ENCODE results near the gene DIS3L2.
"Not testable (repeated sequence)": the region's sequence is repeated elsewhere in the genome, so short reads cannot be mapped to it uniquely, and the experiment has no call there.

Gene DIS3L2

GRCh38 chr2:232332940-232333259, 371.4 kb downstream of the DIS3L2 start:
- no peak for DNase-seq (ENCODE audit: low spot score)
- no peak overlapping the region for H3K4ac ChIP-seq (ENCODE audit: low read length)
- H3K27me3 ChIP-seq (ENCODE audit: control insufficient read depth in 3 of 3, insufficient read depth in 3 of 3, low read depth in 1 of 3, low read length in 3 of 3), result no peaks in the 10 kb centered on the region

GRCh38 chr2:232333361-232334135, 372.0 kb downstream of the DIS3L2 start:
- Histone ChIP-seq H3K4me1 (ENCODE audit: control insufficient read depth in 2 of 2, insufficient read depth in 1 of 2, low read depth in 1 of 2, low read length in 2 of 2) (peaks cover 0 to 8% of the 10 kb centered on the region in 2 donors), H4K91ac (ENCODE audit: low read depth, low read length, poor library complexity) (no peak overlapping the region), H2AFZ (ENCODE audit: low read length) (no peak overlapping the region), H3K9ac (ENCODE audit: low read depth, low read length, poor library complexity) (peak overlapping the region; percentile 70), H2AK5ac (ENCODE audit: low read depth, low read length) (peak overlapping the region; percentile 11), H3K18ac (ENCODE audit: low read length) (peak overlapping the region; percentile 84), H2BK15ac (ENCODE audit: low read length) (peak overlapping the region; percentile 67), H3K9me3 (replicated peaks in 1 of 2; ENCODE audit: control insufficient read depth in 2 of 2, insufficient read depth in 1 of 2, low read depth in 1 of 2, low read length in 2 of 2) (no peaks in the 10 kb centered on the region), H2BK120ac (ENCODE audit: low read depth, low read length) (no peak overlapping the region), H3K79me1 (ENCODE audit: low read depth, low read length) (no peaks in the 10 kb centered on the region), H3K23ac (ENCODE audit: low read depth, low read length, poor library complexity) (no peak overlapping the region), H3K14ac (ENCODE audit: low read length) (peak overlapping the region; percentile 97), H2BK12ac (ENCODE audit: low read length) (no peak overlapping the region), H3K36me3 (replicated peaks in 1 of 2; ENCODE audit: control insufficient read depth in 2 of 2, insufficient read depth in 2 of 2, low read length in 2 of 2) (no peaks in the 10 kb centered on the region), H3K4me2 (ENCODE audit: insufficient read depth, low read length, poor library complexity, severe bottlenecking) (no peak overlapping the region), H2BK5ac (ENCODE audit: low read length) (peak overlapping the region; percentile 48), H3K27ac (replicated peaks; ENCODE audit: low read length) (no peak overlapping the region), H3K4ac (ENCODE audit: low read length) (peak overlapping the region; percentile 53), H4K8ac (ENCODE audit: low read depth, low read length) (peak overlapping the region; percentile 23), H3K4me3 (ENCODE audit: low read length in 2 of 2) (no peak overlapping the region), H3K27me3 (ENCODE audit: control insufficient read depth in 3 of 3, insufficient read depth in 3 of 3, low read depth in 1 of 3, low read length in 3 of 3) (no peaks in the 10 kb centered on the region)
- no CpG with 5 or more reads among the region's 28 CpGs for WGBS, 2 donors (ENCODE audit: extremely low coverage in 2 of 2, insufficient read length in 2 of 2, insufficient replicate concordance in 1 of 2)
- peak; percentile 20 for DNase-seq (ENCODE audit: low spot score)

More at GRCh38 chr2:232332940-232333259, 371.4 kb downstream of the DIS3L2 start:
- H4K91ac ChIP-seq (ENCODE audit: low read depth, low read length, poor library complexity), result no peak overlapping the region
- peaks cover 0 to 8% of the 10 kb centered on the region in 2 donors for H3K4me1 ChIP-seq (ENCODE audit: control insufficient read depth in 2 of 2, insufficient read depth in 1 of 2, low read depth in 1 of 2, low read length in 2 of 2)
- H3K79me1 ChIP-seq (ENCODE audit: low read depth, low read length), result no peaks in the 10 kb centered on the region
- no peak overlapping the region for H3K9ac ChIP-seq (ENCODE audit: low read depth, low read length, poor library complexity)
- no peak overlapping the region for H2AFZ ChIP-seq (ENCODE audit: low read length)
- no peak overlapping the region for H2BK120ac ChIP-seq (ENCODE audit: low read depth, low read length)
- no peak overlapping the region for H2BK12ac ChIP-seq (ENCODE audit: low read length)
- H3K14ac ChIP-seq (ENCODE audit: low read length), result peak overlapping the region; percentile 89
- no peak overlapping the region for H3K4me3 ChIP-seq (ENCODE audit: low read length in 2 of 2)
- H3K27ac ChIP-seq (replicated peaks; ENCODE audit: low read length), result no peak overlapping the region
- no peak overlapping the region for H2AK5ac ChIP-seq (ENCODE audit: low read depth, low read length)
- no peak overlapping the region for H2BK5ac ChIP-seq (ENCODE audit: low read length)
- H2BK15ac ChIP-seq (ENCODE audit: low read length), result no peak overlapping the region
- WGBS, 2 donors (ENCODE audit: extremely low coverage in 2 of 2, insufficient read length in 2 of 2, insufficient replicate concordance in 1 of 2), result no CpG with 5 or more reads among the region's 10 CpGs
- H4K8ac ChIP-seq (ENCODE audit: low read depth, low read length), result no peak overlapping the region
- H3K9me3 ChIP-seq (replicated peaks in 1 of 2; ENCODE audit: control insufficient read depth in 2 of 2, insufficient read depth in 1 of 2, low read depth in 1 of 2, low read length in 2 of 2), result no peaks in the 10 kb centered on the region
- no peak overlapping the region for H3K23ac ChIP-seq (ENCODE audit: low read depth, low read length, poor library complexity)
- no peak overlapping the region for H3K18ac ChIP-seq (ENCODE audit: low read length)
- no peaks in the 10 kb centered on the region for H3K36me3 ChIP-seq (replicated peaks in 1 of 2; ENCODE audit: control insufficient read depth in 2 of 2, insufficient read depth in 2 of 2, low read length in 2 of 2)
- H3K4me2 ChIP-seq (ENCODE audit: insufficient read depth, low read length, poor library complexity, severe bottlenecking), result no peak overlapping the region

- H2AFZ ChIP-seq (ENCODE audit: low read length); H3K9ac ChIP-seq (ENCODE audit: low read depth, low read length, poor library complexity); H3K14ac ChIP-seq (ENCODE audit: low read length); H3K27ac ChIP-seq (replicated peaks; ENCODE audit: low read length); H3K27me3 ChIP-seq (ENCODE audit: control insufficient read depth in 3 of 3, insufficient read depth in 3 of 3, low read depth in 1 of 3, low read length in 3 of 3); H3K4me2 ChIP-seq (ENCODE audit: insufficient read depth, low read length, poor library complexity, severe bottlenecking); H3K4me1 ChIP-seq (ENCODE audit: control insufficient read depth in 2 of 2, insufficient read depth in 1 of 2, low read depth in 1 of 2, low read length in 2 of 2); H3K9me3 ChIP-seq (replicated peaks in 1 of 2; ENCODE audit: control insufficient read depth in 2 of 2, insufficient read depth in 1 of 2, low read depth in 1 of 2, low read length in 2 of 2); H3K4ac ChIP-seq (ENCODE audit: low read length); H4K91ac ChIP-seq (ENCODE audit: low read depth, low read length, poor library complexity); H3K4me3 ChIP-seq (ENCODE audit: low read length in 2 of 2); H2BK12ac ChIP-seq (ENCODE audit: low read length); H2BK120ac ChIP-seq (ENCODE audit: low read depth, low read length); H3K36me3 ChIP-seq (replicated peaks in 1 of 2; ENCODE audit: control insufficient read depth in 2 of 2, insufficient read depth in 2 of 2, low read length in 2 of 2); H3K79me1 ChIP-seq (ENCODE audit: low read depth, low read length); H3K18ac ChIP-seq (ENCODE audit: low read length); H3K23ac ChIP-seq (ENCODE audit: low read depth, low read length, poor library complexity); H4K8ac ChIP-seq (ENCODE audit: low read depth, low read length); DNase-seq (ENCODE audit: low spot score); H2BK15ac ChIP-seq (ENCODE audit: low read length): not testable (repeated sequence)
- Histone ChIP-seq H2AK5ac (ENCODE audit: low read depth, low read length) (peak overlapping the region; percentile 11), H2BK5ac (ENCODE audit: low read length) (peak overlapping the region; percentile 48)
- WGBS, 2 donors (ENCODE audit: extremely low coverage in 2 of 2, insufficient read length in 2 of 2, insufficient replicate concordance in 1 of 2), result no CpG with 5 or more reads among the region's 33 CpGs
Observed at GRCh38 chr2:232334136-232334884, 372.8 kb downstream of the DIS3L2 start.

GRCh38 chr2:232334885-232335205, 373.3 kb downstream of the DIS3L2 start:
- H3K27me3 ChIP-seq (ENCODE audit: control insufficient read depth in 3 of 3, insufficient read depth in 3 of 3, low read depth in 1 of 3, low read length in 3 of 3); H3K4me1 ChIP-seq (ENCODE audit: control insufficient read depth in 2 of 2, insufficient read depth in 1 of 2, low read depth in 1 of 2, low read length in 2 of 2); H2BK15ac ChIP-seq (ENCODE audit: low read length); H3K36me3 ChIP-seq (replicated peaks in 1 of 2; ENCODE audit: control insufficient read depth in 2 of 2, insufficient read depth in 2 of 2, low read length in 2 of 2); H4K91ac ChIP-seq (ENCODE audit: low read depth, low read length, poor library complexity); H3K14ac ChIP-seq (ENCODE audit: low read length); H3K18ac ChIP-seq (ENCODE audit: low read length); H4K8ac ChIP-seq (ENCODE audit: low read depth, low read length); H3K4me3 ChIP-seq (ENCODE audit: low read length in 2 of 2); H3K79me1 ChIP-seq (ENCODE audit: low read depth, low read length); H2BK5ac ChIP-seq (ENCODE audit: low read length); H2BK120ac ChIP-seq (ENCODE audit: low read depth, low read length); H2BK12ac ChIP-seq (ENCODE audit: low read length); H2AK5ac ChIP-seq (ENCODE audit: low read depth, low read length); H3K4ac ChIP-seq (ENCODE audit: low read length); H3K4me2 ChIP-seq (ENCODE audit: insufficient read depth, low read length, poor library complexity, severe bottlenecking); H3K9ac ChIP-seq (ENCODE audit: low read depth, low read length, poor library complexity); H3K9me3 ChIP-seq (replicated peaks in 1 of 2; ENCODE audit: control insufficient read depth in 2 of 2, insufficient read depth in 1 of 2, low read depth in 1 of 2, low read length in 2 of 2); H2AFZ ChIP-seq (ENCODE audit: low read length); H3K23ac ChIP-seq (ENCODE audit: low read depth, low read length, poor library complexity); DNase-seq (ENCODE audit: low spot score); H3K27ac ChIP-seq (replicated peaks; ENCODE audit: low read length): not testable (repeated sequence)
- WGBS, 2 donors (ENCODE audit: extremely low coverage in 2 of 2, insufficient read length in 2 of 2, insufficient replicate concordance in 1 of 2), result no CpG with 5 or more reads among the region's 6 CpGs
